Activated CD4-positive, CD25-positive, alpha-beta regulatory T cell treated with anti-CD3 and anti-CD28 coated beads, Interleukin-2, amount 50 U/mL, for 24 hours (primary cell): ENCODE results near the gene RALY.

Source experiments
- ATAC-seq, 2 donors: fragments of 150-1000 bp; cut with Tn5 transposase; one replicate each; pipeline ENCODE4 v1.10.0; 2021; ENCODE audit warnings: mild to moderate bottlenecking in 1 of 2, moderate library complexity in 1 of 2

The RALY gene

DNA sequence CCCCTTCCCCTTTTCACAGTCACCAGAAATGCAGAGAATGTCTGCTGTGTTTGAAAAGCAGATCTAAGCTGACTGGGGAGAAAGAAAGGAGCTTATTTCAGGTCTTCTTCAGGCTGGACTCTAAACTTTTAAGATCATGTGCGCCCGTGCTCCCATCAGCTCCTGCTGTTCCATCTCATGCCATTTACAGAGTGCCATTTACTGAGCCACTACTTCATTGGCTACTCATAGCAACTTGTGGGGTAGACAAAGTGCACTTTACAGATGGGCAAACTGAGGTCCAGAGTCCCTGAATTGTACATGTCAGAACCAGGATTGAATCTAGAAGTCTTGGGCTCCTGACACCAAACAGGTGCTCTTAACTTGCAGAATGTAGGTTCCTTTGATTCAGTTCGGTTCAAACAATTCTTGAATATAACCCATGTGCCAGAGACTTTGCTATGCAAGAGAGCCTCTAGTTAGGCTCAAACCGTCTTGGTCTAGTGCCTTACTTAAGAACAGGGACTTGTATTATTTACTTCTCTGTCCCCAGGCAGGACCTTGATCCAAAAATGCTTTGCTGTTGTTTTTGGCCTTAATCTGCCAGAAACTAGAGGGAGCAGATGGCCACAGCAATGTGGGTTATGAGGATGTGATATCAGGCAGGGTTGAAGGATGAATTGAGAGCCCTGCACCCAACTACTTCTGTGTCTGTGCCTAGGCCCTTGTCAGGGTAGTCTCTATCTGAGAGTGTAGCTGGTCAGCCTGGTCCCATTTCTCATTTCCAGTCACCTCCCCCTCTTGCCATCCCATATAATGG is 56.4 kb downstream of the RALY start:
- ATAC-seq = no peak

DNA sequence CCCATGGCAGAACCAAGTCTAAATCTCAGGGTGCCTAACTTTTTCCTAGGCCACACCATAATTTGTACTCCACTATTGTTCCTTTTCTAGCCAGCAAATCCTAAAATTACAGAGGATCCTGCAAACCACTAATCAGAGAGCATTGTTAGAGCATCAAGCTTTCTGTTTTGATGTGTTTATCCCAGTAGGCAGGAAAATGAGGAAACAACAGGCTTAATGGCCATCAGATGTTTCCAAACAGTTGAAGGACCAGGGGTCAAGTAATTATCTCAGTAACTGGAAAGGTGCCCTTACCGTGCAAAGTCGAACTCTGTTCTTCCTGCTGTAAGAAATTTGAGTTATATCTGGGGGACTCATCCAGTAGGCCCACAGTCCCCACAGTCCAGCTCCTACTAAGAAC is 58.7 kb downstream of the RALY start:
- no peak for ATAC-seq

DNA sequence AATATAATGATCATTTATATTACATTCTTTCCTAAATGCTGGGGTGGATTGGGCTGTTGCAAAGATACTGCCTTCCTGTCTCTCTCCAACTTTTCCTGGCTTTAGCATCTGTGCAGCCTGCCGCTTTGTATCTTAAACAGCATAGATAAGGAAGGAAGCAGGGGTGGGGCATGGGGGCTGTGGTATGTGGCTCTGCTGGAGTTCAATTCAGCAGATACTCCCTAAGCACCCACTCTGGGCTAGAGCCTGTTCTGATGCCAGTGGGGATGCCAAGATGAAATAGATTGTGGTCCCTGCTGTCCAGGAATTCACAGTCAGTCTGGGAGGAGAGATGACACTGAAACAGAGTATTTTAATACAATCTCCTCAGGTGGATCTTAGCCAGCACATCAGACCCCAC is 61.6 kb downstream of the RALY start:
- no peak for ATAC-seq

DNA sequence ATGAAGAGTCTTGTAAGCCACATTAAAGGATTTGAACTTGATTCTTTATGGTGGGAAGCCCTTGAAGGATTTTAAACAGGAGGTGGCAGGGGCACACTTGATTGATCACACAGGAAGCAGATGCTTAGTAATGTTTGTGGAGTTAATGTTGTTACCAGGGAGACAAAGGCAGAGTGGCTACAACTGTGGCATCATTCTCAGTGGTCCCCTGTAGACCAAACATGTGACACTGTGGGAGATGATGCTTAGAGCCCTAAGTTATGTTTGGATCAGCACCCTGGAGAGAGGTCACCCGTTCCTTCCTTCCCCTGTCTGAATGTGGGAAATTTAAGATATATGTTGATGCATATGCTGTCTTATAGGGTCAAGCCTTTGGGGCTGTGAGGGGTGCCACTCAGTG is 65.1 kb downstream of the RALY start:
- ATAC-seq = peak; percentile 45 to 57

DNA sequence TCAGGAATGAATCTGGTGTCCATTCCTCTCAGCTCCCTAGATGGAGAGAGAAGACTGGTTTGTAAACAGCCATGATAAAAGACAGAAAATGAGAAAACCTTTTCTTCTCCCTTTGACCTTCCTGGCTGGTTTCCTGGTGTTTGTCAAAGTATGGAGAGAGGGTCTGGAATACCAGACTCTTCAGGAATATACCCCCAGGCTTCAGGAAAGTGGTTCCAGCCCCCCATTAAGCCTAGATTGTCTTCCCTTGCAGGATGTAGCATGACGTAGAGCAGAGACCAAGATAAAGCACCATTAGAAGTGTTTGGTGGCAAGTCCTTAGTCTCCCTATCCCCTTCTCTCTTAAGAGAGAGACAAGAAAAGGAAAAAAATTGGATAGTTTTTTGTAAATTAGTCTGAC is 67.3 kb downstream of the RALY start:
- ATAC-seq = no peak

DNA sequence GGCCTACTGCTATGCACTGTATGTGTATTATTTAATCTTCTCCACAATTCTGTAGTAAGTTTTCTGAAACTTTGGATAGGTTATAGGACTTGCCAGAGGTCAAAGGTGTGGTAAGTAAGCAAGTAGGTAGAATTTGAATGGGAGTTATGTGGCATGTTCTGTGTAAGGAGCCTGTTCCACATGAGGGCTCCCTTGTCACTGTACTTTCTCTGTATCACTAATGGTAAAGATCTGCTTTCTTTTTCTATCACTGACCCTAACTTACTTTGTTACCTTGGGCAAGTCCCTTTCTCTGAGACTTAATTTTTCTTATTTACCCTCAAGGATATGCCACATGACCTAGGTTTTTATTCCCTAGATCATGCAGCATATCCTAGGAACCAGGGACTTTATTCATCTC is 68.0 kb downstream of the RALY start:
- ATAC-seq = peak; percentile 18 to 30

DNA sequence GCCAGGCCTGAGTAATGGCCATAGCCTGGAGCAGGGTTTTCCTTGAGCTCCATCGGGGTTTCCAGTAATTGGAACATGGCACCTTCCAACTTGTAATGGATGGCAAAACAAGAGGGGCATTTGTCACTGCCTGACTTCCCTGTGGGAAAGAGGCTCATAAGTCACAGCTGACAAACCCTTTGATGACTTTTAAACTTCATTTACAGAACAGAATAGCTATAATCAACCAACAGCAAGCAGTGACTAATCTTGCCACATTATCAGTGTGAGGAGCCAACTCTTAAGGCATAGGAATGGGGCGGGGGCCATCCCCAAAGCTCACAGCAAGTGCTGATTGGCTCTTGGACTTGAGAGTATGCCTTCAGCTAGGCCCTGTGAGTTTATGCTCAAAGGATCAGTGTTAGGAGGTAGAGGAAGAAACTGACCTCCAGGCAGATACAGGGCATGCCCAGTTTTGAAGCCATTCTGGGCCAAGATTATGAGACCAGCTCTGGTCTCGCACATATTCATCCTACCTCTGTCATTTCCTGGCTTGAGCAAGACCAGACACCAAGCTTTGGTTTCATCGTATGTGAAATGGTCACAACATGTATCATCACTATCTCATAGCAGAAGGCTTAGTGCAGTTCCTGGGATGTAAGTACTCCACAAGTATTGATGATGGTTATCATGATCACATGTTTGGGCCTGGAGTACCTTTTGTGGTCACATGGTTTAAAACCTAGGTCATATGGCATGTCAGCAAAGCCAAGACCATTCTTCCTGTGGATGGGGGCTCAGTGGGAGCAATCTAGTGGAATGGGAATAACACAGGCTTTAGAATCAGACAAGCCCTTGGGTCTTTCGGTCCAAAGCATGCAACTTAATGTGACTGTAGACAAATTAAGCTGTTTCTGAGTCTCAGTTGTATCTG is 69.1 kb downstream of the RALY start:
- ATAC-seq = peak in 1 of 2 donors; percentile 15

DNA sequence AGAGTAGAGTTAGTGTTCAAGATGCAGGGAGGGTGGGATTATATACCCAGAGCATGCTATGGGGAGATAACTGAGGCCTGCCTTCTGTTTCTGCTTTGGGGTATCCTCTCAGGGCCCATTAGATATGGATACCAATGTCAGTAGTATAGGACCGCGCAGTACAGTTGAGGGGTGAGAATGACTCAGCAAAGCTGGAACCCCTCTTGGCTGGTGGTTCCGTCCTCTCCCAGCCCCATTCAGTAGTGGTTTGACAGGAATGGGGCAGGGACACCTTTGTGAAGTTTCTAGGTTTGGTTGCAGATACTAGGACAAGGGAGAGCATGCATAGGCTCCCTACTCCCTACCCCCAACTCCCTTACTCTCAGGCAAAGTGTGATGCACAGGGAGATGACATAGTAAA is 70.6 kb downstream of the RALY start:
- no peak for ATAC-seq

DNA sequence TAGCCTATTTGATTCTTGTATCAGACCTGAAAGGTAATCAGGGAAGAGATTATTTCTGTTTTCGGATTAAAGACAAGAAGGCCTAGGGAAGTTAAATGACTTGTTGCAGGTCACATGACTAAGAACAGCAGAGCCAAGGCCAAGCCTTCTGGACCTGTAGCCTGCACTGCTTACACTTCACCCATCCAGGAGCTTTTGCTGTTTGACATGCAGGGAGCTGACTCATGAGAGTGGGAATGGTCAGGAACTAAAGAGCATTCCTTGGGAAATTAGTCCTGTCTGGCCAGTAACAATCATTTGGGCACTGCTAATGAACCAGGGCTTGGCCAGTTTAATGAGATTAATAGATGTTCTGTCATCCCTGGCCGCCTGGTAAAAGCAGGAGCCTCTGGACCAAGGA is 71.5 kb downstream of the RALY start:
- ATAC-seq = no peak

DNA sequence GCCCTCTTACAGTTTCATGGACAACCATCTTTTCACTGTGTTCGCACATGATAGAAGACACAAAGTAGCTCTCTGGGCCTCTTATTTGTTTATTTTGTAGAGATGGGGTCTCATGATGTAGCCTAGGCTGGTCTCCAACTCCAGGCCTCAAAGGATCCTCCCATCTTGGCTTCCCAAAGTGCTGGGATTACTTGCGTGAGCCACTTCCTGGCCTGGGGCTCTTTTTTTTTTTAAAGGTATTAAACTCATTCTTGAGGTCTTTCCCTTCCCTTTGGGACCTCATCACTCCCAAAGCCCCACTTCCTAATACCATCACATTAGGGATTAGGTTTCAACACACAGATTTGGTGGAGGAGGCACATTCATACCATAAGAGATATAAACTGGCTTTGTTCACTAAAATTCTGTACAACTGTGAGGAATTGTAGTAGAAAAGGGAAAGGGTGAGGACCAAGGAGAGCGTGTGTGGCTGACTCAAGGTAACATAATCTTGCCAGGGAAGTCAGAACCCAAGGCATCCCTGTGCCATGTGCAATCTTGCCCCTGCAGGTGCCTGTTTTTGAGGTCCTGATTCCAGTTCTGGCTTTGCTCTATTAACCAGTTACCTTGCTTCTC is 72.9 kb downstream of the RALY start:
- ATAC-seq = no peak

DNA sequence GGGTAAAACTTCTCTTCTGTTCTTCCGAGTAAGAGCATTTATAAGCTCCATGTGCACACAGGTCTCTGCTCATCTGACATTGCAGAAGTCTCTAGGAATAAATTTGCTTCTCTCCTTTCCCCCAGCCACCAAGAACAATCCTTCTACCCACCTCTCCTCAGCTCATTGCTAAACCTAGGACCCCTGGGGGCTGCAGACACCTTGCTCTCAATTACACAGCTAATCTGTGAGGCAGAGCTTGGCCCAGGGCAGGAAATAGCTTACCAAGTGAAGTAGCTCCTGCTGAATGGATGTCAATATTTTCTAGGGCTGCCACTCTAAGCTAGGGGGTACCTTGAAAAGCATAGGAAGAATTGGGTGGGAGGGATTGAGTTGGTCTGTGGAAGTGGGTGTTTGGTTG is 74.3 kb downstream of the RALY start:
- ATAC-seq = no peak

DNA sequence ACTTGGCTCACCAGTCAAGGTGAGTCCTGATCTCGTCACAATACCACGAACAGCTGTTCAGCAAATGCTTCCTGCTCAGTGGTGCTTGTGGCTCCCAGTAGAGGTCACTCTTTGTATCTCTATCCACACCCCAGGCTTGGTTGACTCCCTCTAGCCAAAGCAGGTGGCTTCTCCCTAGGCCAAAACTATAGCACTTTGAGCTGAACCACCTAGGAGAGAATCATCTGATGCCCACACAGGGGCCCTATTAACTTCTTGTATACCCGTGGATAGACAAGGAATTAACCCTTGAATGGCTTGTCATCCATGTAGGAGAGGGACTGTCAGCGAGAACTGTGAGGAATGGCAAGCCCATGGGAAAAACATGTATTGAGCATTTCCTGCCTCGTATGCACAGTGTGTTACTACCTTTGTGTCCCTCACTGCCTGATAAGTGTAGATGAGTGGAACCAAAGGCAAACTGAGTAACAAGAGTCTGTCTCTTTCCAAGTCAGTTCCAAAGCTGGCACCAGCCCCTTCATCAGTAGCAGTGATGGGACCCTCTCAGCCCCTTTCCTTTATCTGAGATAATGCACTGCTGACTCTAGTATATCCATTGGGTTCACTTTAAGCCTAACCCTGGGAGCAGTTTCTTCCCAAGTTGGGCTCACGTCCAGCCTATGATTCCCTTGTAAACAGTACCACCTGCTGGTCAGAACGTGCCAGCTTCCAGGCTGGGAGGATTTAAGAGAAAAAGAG is 75.8 kb downstream of the RALY start:
- ATAC-seq = peak; percentile 83 to 91

DNA sequence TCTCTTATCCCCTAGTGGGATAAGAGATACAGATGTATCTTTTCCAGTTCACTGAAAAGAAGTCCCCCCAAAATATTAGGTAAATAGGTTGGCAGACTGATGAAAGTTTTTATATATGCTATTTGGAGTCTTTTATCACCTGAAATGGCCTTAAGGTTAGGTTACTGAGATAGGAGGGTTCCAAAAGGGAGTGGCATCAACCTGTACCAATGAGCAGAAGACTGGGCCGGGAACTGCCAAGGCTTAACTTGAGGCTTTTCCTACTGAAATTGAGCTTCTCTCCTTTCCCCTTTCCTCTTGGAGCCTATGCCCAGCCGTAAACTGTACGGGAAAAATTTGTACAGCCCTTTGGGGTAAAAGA is 76.3 kb downstream of the RALY start:
- ATAC-seq = no peak

DNA sequence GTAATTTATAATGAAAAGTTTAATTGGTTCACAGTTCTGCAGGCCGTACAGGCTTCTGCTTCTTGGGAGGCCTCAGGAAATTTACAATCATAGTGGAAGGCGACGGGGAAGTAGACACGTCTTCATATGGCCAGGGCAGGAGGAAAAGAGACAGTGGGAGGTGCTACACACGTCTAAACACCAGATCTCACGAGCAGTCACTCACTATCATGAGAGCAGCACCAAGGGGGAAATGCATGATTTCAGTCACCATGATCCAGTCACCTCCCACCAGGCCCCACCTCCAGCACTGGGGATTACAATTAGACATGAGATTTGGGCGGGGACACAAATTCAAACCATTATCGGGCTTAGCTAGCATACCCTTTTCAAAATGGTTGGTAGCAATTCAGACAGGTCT is 77.1 kb downstream of the RALY start:
- no peak for ATAC-seq

DNA sequence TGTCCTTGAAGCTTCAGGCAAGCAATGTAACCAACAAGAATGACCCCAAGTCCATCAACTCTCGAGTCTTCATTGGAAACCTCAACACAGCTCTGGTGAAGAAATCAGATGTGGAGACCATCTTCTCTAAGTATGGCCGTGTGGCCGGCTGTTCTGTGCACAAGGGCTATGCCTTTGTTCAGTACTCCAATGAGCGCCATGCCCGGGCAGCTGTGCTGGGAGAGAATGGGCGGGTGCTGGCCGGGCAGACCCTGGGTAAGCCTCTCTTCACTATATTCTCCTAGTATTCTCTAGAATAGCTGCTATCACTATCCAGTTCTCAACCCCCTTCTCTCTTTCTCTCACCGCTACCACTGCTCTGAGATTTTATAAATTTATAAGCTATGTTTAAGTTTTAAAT is 78.4 kb downstream of the RALY start:
- ATAC-seq = no peak

DNA sequence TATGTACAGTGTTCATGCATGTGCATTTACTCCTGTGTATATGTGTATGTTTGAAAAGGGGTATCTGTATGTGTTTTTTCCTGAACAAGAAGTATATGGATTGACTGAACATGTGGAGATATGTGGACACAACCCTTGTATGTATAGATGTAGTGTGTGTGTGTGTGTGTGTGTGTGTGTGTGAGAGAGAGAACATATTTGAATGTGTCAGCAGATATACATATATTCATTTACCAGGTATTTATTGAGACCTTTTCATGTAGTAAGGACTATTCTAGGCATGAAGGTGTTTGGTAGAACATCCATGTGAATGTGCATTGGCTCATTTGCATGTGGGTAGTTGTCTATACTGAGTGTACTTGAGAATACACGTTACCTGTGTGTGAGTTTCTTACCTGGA is 79.1 kb downstream of the RALY start:
- no peak for ATAC-seq

DNA sequence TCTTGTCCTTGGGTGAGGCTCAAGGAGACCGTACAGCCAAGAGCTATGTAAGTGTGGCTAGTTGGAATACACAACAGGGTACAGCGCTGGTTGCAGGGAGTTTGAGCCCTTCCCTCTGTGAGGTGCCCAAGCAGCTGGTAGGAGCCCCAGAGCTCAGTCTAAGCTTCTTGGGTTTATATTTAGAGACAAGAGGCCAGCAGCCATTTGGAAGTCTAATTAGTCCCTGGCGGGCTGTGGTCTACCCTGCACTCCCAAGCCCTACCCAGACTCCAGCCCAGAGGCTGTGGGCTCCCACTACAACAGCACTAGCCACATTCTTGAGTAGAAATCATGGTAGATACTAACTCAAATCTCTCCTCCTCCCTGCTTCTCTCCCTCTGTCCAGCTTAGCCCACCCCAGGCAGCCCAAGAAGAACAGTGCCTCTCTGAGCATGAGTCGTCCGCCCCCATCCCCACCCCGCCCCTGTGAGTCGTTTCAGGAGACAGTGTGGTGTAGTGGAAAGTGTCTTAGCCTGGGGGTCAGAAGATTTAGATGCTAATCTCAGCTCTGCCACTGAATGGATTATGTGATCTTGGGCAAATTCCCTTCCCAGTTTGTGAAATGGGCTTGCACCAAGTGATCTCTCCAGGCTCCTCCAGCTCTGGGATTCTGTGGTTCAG is 80.5 kb downstream of the RALY start:
- ATAC-seq = no peak

DNA sequence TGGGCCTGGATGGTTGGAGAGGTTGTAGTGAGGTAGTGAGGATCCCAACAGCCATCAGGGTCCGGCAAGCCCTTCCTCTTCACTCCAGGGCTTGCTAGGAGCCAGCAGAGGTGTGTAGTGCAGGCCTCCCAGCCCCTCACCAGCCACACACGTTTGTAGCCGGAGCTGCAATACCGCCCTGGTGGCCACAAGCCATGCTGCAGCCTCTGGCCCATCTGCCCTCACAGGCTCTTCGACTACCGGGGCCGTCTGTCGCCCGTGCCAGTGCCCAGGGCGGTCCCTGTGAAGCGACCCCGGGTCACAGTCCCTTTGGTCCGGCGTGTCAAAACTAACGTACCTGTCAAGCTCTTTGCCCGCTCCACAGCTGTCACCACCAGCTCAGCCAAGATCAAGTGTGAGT is 81.9 kb downstream of the RALY start:
- no peak for ATAC-seq

DNA sequence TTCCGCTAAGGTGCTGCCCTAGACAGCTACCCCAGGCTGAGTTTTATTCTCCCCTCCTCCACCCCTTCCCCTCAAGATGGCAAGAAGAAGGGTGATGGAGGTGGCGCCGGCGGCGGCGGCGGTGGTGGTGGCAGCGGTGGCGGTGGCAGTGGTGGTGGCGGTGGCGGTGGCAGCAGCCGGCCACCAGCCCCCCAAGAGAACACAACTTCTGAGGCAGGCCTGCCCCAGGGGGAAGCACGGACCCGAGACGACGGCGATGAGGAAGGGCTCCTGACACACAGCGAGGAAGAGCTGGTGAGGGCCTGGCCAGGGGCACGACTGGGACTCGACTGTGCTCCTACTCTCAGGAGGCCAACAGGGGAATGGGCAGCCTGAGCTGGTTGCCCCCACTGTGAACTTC is 83.2 kb downstream of the RALY start:
- ATAC-seq = no peak

DNA sequence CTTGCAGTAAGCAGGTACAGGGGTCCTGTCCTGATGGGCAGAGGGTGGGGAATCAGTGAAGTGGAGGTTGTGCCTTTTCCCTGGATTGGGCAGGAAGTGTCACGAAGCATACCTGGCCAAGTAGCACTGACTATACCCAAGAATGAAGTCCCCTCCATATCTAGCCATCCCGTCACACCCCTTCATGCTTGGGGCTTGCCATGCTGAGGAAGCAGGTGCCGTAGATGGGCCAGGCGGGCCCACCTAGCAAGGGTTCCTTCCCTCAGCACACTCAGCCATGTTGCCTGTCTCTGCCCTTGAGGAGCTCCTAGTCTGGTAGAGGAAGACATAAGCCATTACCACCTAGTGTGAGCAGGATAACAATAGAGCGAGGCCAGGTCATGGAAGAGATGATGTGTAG is 84.8 kb downstream of the RALY start:
- no peak for ATAC-seq

DNA sequence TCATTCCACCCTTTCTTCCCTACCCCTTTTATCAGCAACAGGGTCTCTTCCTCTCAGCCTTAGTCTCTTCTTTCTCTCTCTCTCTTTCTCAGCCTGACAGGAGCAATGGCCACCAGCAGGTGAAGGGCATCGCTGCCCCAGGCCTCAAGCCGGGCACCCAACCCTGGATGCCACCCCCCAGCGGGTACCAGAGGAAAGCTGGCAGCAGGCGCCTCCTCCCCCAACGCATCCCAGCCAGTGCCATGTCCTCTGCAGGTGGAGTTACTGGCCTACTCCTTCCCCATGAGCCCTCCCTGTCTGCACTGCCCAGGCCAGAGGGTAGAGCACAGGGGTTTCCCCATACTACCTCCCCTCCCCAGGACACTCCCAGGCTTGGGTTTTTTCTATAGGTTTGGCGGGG is 86.1 kb downstream of the RALY start:
- no peak for ATAC-seq

DNA sequence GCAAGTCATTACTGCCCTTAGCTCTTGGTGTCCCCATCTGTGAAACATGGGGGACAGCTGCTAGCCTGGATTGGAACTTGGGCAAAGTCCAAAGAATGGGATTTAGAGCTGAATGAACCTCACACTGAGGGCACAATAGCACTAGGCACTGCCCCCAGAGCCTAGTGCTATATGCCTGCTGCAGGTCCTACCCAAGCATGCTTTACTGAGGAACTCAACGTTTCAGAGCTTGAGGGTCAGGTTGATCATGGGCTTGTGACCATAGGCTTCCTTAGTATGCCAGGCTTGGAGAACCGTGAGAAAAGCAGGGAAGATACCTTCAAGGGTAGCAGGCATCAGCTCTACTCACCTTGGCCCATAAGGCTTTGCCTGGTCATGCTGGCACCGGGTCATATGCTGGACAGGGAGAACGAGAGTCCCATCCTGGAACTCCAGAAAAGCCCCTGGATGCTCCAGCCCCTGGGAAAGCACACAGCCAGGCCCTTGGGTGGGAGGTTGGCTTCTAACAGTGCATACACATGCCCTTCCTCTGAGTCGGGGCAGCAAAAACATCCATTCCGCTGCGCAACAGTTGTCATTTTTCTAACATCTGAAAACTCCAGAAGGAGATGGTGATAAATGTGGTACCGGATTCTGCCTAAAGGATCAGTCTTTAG is 88.6 kb downstream of the RALY start:
- ATAC-seq = no peak
